Motor neuron (in vitro differentiated cells): ENCODE data around the gene PPP1R36. TPM values are rescaled to one million over a fixed set of nuclear protein-coding genes. Genes with fewer than 3 reads are reported as not detected.

Source experiments
- ATAC-seq, 8 experiments: fragments of 200-7000 bp; cut with Tn5 transposase; replicated peaks in 6 of 8; 2 replicates each; pipeline ENCODE4 v1.8.0; 2021; ENCODE audit warnings: mild to moderate bottlenecking in 8 of 8, moderate library complexity in 8 of 8
- H3K27ac ChIP-seq, 2 donors: fragments of 250-450 bp; sonication (Bioruptor Pico); 2 replicates each; pipeline ENCODE4 v1.9.0; 2021; ENCODE audit warnings: antibody characterized with exemption in 2 of 2, mild to moderate bottlenecking in 2 of 2, moderate library complexity in 1 of 2
- H3K4me1 ChIP-seq, 2 donors: fragments of 250-450 bp; sonication (Bioruptor Pico); replicated peaks in 1 of 2; 2 replicates each; pipeline ENCODE4 v1.6.1; 2021; ENCODE audit warnings: antibody characterized with exemption in 2 of 2, mild to moderate bottlenecking in 2 of 2, moderate library complexity in 1 of 2
- H3K4me3 ChIP-seq, 5 donors: fragments of 250-450 bp; sonication (Bioruptor Pico); 2 replicates each; pipeline ENCODE4 v1.9.0; 2021; ENCODE audit warnings: antibody characterized with exemption in 5 of 5, mild to moderate bottlenecking in 5 of 5, moderate library complexity in 4 of 5
- WGBS, 10 experiments: fragments of 450-650 bp; shearing (Covaris generic); methylation state at CpG; one replicate each; pipeline ENCODE4 v1.0.0; 2022; 5-methylcytosine and 5-hydroxymethylcytosine counted together
- in situ Hi-C, 9 experiments: fragments of 400-800 bp; cut with MboI; loops; one replicate each; pipeline ENCODE4 v1.15.0; 2021; ENCODE audit warnings: low sequenced_read_pairs in 9 of 9, low pct_unique_long_range_greater_than_20kb in 2 of 9; ENCODE audit not compliant: unreplicated experiment in 9 of 9
- total RNA-seq, 8 experiments: library from RNA; unstranded; fragments of 300-600 nt; gene quantifications; 2 replicates each; pipeline versions ENCODE4 v1.2.3 to v1.2.4, GENCODE V29; 2022

The PPP1R36 gene
- total RNA-seq, 8 experiments from 2014 or later: 0.16 to 0.62 (median 0.45) TPM; not detected in 2

GRCh38 chr14:64632056-64632455, 82.3 kb downstream of the PPP1R36 start:
- in situ Hi-C loops: loop anchor here in 3 of 9 experiments (10.0 to 25.0 kb wide), 2 partner anchors 87 to 95 kb away; partner anchors contain the start of genes HSPA2 (in 3 of the 3) and PPP1R36 (in 3 of the 3)
- Histone ChIP-seq H3K27ac (no peak overlapping the region), H3K4me3 (no peak overlapping the region), H3K4me1 (peaks cover 0 to 4% of the 10 kb centered on the region in 2 donors)
- no peak for ATAC-seq
- WGBS, 10 experiments: 20 to 100% (median 83%) methylated on average over 1 to 5 of the region's 5 CpGs; no CpG with 5 or more reads in 1 of the 10 experiments

GRCh38 chr14:64634558-64634957, 84.8 kb downstream of the PPP1R36 start:
- WGBS, 10 experiments: 60 to 86% (median 74%) methylated on average over 1 to 2 of the region's 2 CpGs; no CpG with 5 or more reads in 4 of the 10 experiments
- Histone ChIP-seq H3K4me1 (peaks cover 0 to 3% of the 10 kb centered on the region in 2 donors), H3K27ac (no peak overlapping the region), H3K4me3 (no peak overlapping the region)
- in situ Hi-C loops: loop anchor here in 3 of 9 experiments (10.0 to 25.0 kb wide), 2 partner anchors 90 to 97 kb away; partner anchors contain the start of genes HSPA2 (in 3 of the 3) and PPP1R36 (in 3 of the 3)
- peak in 1 of 8 experiments; percentile 29 for ATAC-seq

DNA sequence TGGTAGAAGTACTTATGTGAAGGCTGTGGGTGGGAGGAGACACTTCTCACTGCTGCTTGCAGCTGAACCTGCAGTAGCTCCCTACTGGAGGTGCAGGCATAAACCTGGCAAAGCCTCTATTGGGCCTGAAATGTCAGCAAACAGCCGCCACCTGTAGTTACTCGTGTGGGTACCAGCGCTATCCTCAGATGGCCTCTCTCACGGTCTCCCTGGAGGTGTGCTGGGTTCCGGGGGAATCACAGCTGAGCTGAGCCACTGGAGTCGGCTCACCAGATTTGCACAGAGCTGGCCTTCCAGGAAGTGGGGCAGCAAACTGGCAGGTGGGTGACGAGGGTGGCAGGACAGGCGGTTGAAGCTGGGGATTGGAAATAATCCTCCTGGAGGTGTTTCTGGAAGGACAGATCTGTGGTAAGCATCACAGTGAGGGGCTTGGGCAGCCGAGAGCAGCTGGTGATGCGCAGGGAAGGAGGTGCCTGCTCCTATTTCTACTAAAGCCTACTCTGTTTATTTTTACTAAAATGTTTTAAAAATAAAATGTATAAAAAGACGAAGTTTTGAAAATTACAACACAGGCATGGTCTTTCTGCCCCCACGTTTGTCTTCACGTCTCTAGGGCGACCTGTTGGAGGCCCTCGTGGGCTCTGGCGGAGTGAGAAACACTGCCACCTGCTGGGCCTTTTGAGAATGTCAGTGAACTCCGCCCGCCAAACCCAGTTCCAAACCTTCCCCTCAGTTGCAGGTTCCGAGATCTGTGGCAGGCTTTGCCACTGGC, 86.6 kb downstream of the PPP1R36 start:
- no peak overlapping the region for H3K27ac ChIP-seq
- WGBS, 10 experiments: 0 to 87% (median 38%) methylated on average over 4 to 17 of the region's 19 CpGs; no CpG with 5 or more reads in 3 of the 10 experiments
- peak; percentile 73 to 90 (median 80) for ATAC-seq
- in situ Hi-C loops: loop anchor here in 3 of 9 experiments (10.0 to 25.0 kb wide), 2 partner anchors 92 to 99 kb away; partner anchors contain the start of genes HSPA2 (in 3 of the 3) and PPP1R36 (in 3 of the 3)
- no peak overlapping the region for H3K4me3 ChIP-seq
- H3K4me1 ChIP-seq: peaks cover 0 to 3% of the 10 kb centered on the region in 2 donors

- WGBS, 10 experiments: 15 to 90% (median 44%) methylated on average over 1 to 2 of the region's 2 CpGs
- in situ Hi-C loops: loop anchor here in 3 of 9 experiments (10.0 to 25.0 kb wide), 2 partner anchors 92 to 100 kb away; partner anchors contain the start of genes HSPA2 (in 3 of the 3) and PPP1R36 (in 3 of the 3)
- Histone ChIP-seq H3K27ac (no peak overlapping the region), H3K4me1 (peaks cover 0 to 3% of the 10 kb centered on the region in 2 donors), H3K4me3 (no peak overlapping the region)
- no peak for ATAC-seq
These were observed 87.2 kb downstream of the PPP1R36 start for GRCh38 chr14:64636980-64637429.

- Histone ChIP-seq H3K4me3 (no peak overlapping the region), H3K4me1 (peaks cover 0 to 3% of the 10 kb centered on the region in 2 donors), H3K27ac (no peak overlapping the region)
- WGBS, 10 experiments: 25 to 90% (median 66%) methylated on average over 2 to 9 of the region's 9 CpGs; no CpG with 5 or more reads in 1 of the 10 experiments
- in situ Hi-C loops: loop anchor here in 3 of 9 experiments (10.0 to 25.0 kb wide), 2 partner anchors 93 to 101 kb away; partner anchors contain the start of genes HSPA2 (in 3 of the 3) and PPP1R36 (in 3 of the 3)
- no peak for ATAC-seq
These were observed 88.1 kb downstream of the PPP1R36 start for GRCh38 chr14:64637735-64638473.

- ATAC-seq: peak in 1 of 8 experiments; percentile 9
- 63 to 89% (median 83%) methylated on average over 1 to 2 of the region's 2 CpGs; no CpG with 5 or more reads in 6 of the 10 experiments for WGBS, 10 experiments
- Histone ChIP-seq H3K27ac (no peak overlapping the region), H3K4me3 (no peak overlapping the region), H3K4me1 (peaks cover 0 to 3% of the 10 kb centered on the region in 2 donors)
- in situ Hi-C loops: loop anchor here in 3 of 9 experiments (10.0 to 25.0 kb wide), 2 partner anchors 94 to 101 kb away; partner anchors contain the start of genes HSPA2 (in 3 of the 3) and PPP1R36 (in 3 of the 3)
These were observed 88.9 kb downstream of the PPP1R36 start for GRCh38 chr14:64638625-64639024.

Other genes with a start within 250 kb of the PPP1R36 start
- gene MTHFD1, start 161.6 kb upstream of the PPP1R36 start, total RNA-seq: 100 to 1,000 TPM in 2 of 8 experiments, 10 to 100 TPM in 6; 13.5 to 132 (median 38.5) TPM
- 1 to 10 TPM in 7 of 8 experiments, under 1 TPM in 1; 0.87 to 5.6 (median 4.7) TPM for gene AKAP5, start 84.5 kb upstream of the PPP1R36 start, total RNA-seq
- gene ZBTB25, start 46.1 kb upstream of the PPP1R36 start, total RNA-seq: 10 to 100 TPM in 5 of 8 experiments, 1 to 10 TPM in 3; 4.3 to 15.1 (median 10.4) TPM
- 10 to 100 TPM; 17.0 to 44.7 (median 24.4) TPM for gene ZBTB1, start 45.2 kb upstream of the PPP1R36 start, total RNA-seq
- 10 to 100 TPM in 2 of 8 experiments, 1 to 10 TPM in 6; 1.3 to 25.7 (median 5.7) TPM for gene HSPA2, start 9.2 kb upstream of the PPP1R36 start, total RNA-seq
- 10 to 100 TPM in 2 of 8 experiments, 1 to 10 TPM in 6; 5.7 to 14.1 (median 8.9) TPM for gene PLEKHG3, start 154.5 kb downstream of the PPP1R36 start, total RNA-seq